GM19240 (cell line): ENCODE results near the gene RNASEH2A.
"Not testable (repeated sequence)": the region's sequence is repeated elsewhere in the genome, so short reads cannot be mapped to it uniquely, and the experiment has no call there.

Experiments
- DNase-seq: peaks from one replicate; pipeline ENCODE4 v3.0.0; 2011; ENCODE audit warnings: low spot score; ENCODE audit not compliant: insufficient read length

Gene RNASEH2A

GRCh38 chr19:12793290-12794195 is 12.8 kb upstream of the RNASEH2A start:
- DNase-seq, result no peak

- no peak for DNase-seq
These were observed 12.0 kb upstream of the RNASEH2A start for GRCh38 chr19:12794196-12794941.

- DNase-seq, result no peak
These were observed 11.4 kb upstream of the RNASEH2A start for GRCh38 chr19:12794971-12795381.

- DNase-seq, result no peak
These were observed 10.0 kb upstream of the RNASEH2A start for GRCh38 chr19:12796146-12797071.

- DNase-seq, result no peak
These were observed 9.2 kb upstream of the RNASEH2A start for GRCh38 chr19:12797141-12797587.

- DNase-seq, result not testable (repeated sequence)
These were observed 8.8 kb upstream of the RNASEH2A start for GRCh38 chr19:12797607-12798006.

- DNase-seq, result no peak
These were observed 6.5 kb upstream of the RNASEH2A start for GRCh38 chr19:12799742-12800465.

GRCh38 chr19:12800466-12800770 is 6.0 kb upstream of the RNASEH2A start:
- no peak for DNase-seq

GRCh38 chr19:12800923-12801465 is 5.4 kb upstream of the RNASEH2A start:
- DNase-seq, result no peak

GRCh38 chr19:12801466-12802266 is 4.7 kb upstream of the RNASEH2A start, which contains the start of the genes PRDX2 and THSD8:
PRDX2 (minus strand) TSS chr19:12801800; CDS start chr19:12801261, 539 bp downstream.
THSD8 (plus strand) TSS chr19:12802069; CDS start chr19:12802072, 3 bp downstream.
- DNase-seq, result no peak

GRCh38 chr19:12802267-12803106 is 3.9 kb upstream of the RNASEH2A start:
- DNase-seq, result no peak

- no peak for DNase-seq
These were observed 2.3 kb upstream of the RNASEH2A start for GRCh38 chr19:12804051-12804450.

GRCh38 chr19:12815088-12815487 is 8.7 kb downstream of the RNASEH2A start:
- DNase-seq, result no peak

GRCh38 chr19:12817188-12817587 is 10.8 kb downstream of the RNASEH2A start:
- not testable (repeated sequence) for DNase-seq

- not testable (repeated sequence) for DNase-seq
These were observed 11.4 kb downstream of the RNASEH2A start for GRCh38 chr19:12817810-12818209.

GRCh38 chr19:12821761-12822160 is 15.4 kb downstream of the RNASEH2A start:
- DNase-seq, result no peak

- DNase-seq, result no peak
These were observed 19.1 kb downstream of the RNASEH2A start for GRCh38 chr19:12825254-12826131.
